Measurements from ENCODE around the gene EFHC1. TPM values are rescaled to one million over a fixed set of nuclear protein-coding genes. Genes with fewer than 3 reads are reported as not detected.
"Not testable (repeated sequence)": the region's sequence is repeated elsewhere in the genome, so short reads cannot be mapped to it uniquely, and the experiment has no call there.

The EFHC1 gene
- total and polyA plus RNA-seq, 3 donors from 2014 or later, result 41.8 to 133 (median 62.9) TPM

DNA sequence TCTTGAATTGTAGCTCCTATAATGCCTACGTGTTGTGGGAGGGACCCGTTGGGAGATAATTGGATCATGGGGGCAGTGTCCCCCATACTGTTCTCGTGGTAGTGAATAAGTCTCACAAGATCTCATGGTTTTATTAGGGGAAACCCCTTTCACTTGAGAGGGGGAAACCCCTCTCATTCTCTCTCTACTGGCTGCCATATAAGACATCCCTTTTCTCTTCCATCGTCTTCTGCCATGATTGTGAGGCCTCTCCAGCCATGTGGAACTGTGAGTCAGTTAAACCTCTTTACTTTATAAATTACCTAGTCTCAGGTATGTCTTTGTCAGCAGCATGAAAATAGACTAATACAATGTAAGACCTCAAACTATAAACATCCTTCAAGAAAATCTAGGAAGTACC lies 35.1 kb upstream of the EFHC1 start:
- Histone ChIP-seq H3K27me3 (no peaks in the 10 kb centered on the region), H3K4me1 (peaks cover 4% of the 10 kb centered on the region), H3K9me3 (no peaks in the 10 kb centered on the region), H3K27ac (no peak overlapping the region), H3K36me3 (ENCODE audit: low read depth, missing control alignments) (no peaks in the 10 kb centered on the region), H3K4me3 (no peak overlapping the region)
- intact Hi-C loops (cut with DNase I; ENCODE audit: low total_unique reads), result no loop called here
- 90 to 94% methylated on average over 4 of the region's 4 CpGs for WGBS, 2 donors
- no peak for DNase-seq
- no peak for TF ChIP-seq POLR2A (IDR thresholded peaks at IDR 0.05)
- TF ChIP-seq, protein P1, sequence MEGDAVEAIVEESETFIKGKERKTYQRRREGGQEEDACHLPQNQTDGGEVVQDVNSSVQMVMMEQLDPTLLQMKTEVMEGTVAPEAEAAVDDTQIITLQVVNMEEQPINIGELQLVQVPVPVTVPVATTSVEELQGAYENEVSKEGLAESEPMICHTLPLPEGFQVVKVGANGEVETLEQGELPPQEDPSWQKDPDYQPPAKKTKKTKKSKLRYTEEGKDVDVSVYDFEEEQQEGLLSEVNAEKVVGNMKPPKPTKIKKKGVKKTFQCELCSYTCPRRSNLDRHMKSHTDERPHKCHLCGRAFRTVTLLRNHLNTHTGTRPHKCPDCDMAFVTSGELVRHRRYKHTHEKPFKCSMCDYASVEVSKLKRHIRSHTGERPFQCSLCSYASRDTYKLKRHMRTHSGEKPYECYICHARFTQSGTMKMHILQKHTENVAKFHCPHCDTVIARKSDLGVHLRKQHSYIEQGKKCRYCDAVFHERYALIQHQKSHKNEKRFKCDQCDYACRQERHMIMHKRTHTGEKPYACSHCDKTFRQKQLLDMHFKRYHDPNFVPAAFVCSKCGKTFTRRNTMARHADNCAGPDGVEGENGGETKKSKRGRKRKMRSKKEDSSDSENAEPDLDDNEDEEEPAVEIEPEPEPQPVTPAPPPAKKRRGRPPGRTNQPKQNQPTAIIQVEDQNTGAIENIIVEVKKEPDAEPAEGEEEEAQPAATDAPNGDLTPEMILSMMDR (IDR thresholded peaks at IDR 0.05), result no peak

GRCh38 chr6:52388119-52388518 lies 32.0 kb upstream of the EFHC1 start:
- DNase-seq; H3K27me3 ChIP-seq; H3K27ac ChIP-seq; H3K9me3 ChIP-seq; H3K4me3 ChIP-seq; H3K36me3 ChIP-seq (ENCODE audit: low read depth, missing control alignments); intact Hi-C loops (cut with DNase I; ENCODE audit: low total_unique reads): not testable (repeated sequence)
- WGBS, 2 donors, result 75% methylated on average over 4 of the region's 4 CpGs
- peaks cover 10% of the 10 kb centered on the region for H3K4me1 ChIP-seq

DNA sequence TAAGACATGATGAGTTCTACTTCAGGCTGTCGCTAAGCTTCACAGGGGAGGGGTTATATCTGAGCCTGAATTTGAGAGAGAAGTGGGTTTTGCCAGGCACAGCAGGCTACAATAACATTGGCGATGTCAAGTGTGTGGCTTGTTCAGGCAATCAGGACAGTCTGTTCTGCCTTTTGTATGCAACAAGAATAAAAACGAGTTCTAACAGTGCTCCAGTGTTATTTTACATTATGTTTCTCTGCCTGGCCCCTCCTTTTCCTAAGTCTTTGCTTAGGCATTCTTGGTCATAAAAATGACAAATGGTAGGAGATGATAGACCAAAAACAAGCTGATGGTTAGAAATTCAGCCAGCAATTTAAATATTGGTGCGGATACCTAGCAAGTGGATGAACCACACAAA lies 31.4 kb upstream of the EFHC1 start:
- no peaks in the 10 kb centered on the region for H3K36me3 ChIP-seq (ENCODE audit: low read depth, missing control alignments)
- no peak overlapping the region for H3K27ac ChIP-seq
- DNase-seq, result no peak
- no peaks in the 10 kb centered on the region for H3K27me3 ChIP-seq
- intact Hi-C loops (cut with DNase I; ENCODE audit: low total_unique reads), result no loop called here
- H3K4me1 ChIP-seq, result peaks cover 10% of the 10 kb centered on the region
- H3K9me3 ChIP-seq, result no peaks in the 10 kb centered on the region
- WGBS, 2 donors, result 65 to 67% methylated on average over 4 of the region's 4 CpGs
- no peak for TF ChIP-seq POLR2A (IDR thresholded peaks at IDR 0.05)
- TF ChIP-seq, protein P1 (IDR thresholded peaks at IDR 0.05), result no peak
- no peak overlapping the region for H3K4me3 ChIP-seq

DNA sequence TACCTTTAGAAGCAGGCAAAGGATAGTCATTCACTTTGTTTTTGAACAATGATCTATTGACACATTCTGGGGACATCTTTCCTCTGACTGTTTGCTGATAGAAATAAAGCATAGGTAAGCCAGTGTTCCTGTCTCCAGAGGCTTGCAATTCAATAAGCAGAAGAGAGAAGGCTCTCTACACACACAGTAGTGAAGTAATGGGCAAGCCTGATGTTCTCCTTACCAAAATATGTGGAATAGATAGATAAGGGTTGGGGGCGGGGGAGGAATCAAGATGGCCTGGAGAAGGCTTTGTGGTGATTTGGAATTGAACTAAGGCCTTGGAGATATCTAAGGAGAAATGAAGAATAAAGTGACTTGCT lies 30.9 kb upstream of the EFHC1 start:
- WGBS, 2 donors, result 88 to 89% methylated on average over 1 of the region's 1 CpG
- TF ChIP-seq POLR2A (IDR thresholded peaks at IDR 0.05), result no peak
- TF ChIP-seq, protein P1 (IDR thresholded peaks at IDR 0.05), result no peak
- no peaks in the 10 kb centered on the region for H3K36me3 ChIP-seq (ENCODE audit: low read depth, missing control alignments)
- no peak for DNase-seq
- intact Hi-C loops (cut with DNase I; ENCODE audit: low total_unique reads), result no loop called here
- H3K27me3 ChIP-seq, result no peaks in the 10 kb centered on the region
- no peak overlapping the region for H3K4me3 ChIP-seq
- peaks cover 10% of the 10 kb centered on the region for H3K4me1 ChIP-seq
- H3K9me3 ChIP-seq, result no peaks in the 10 kb centered on the region
- H3K27ac ChIP-seq, result no peak overlapping the region

- 40% methylated on average over 8 of the region's 8 CpGs for WGBS, 2 donors
- H3K27ac ChIP-seq, result no peak overlapping the region
These were observed 30.3 kb upstream of the EFHC1 start for GRCh38 chr6:52389626-52390360.

More at GRCh38 chr6:52389626-52390360, 30.3 kb upstream of the EFHC1 start:
- H3K27me3 ChIP-seq, result no peaks in the 10 kb centered on the region
- no peak overlapping the region for H3K4me3 ChIP-seq
- peaks cover 10% of the 10 kb centered on the region for H3K4me1 ChIP-seq
- DNase-seq, result peak; percentile 30
- no peak for TF ChIP-seq POLR2A (IDR thresholded peaks at IDR 0.05)
- TF ChIP-seq, protein P1 (IDR thresholded peaks at IDR 0.05), result no peak
- intact Hi-C loops (cut with DNase I; ENCODE audit: low total_unique reads), result loop anchor here (10.0 kb wide), 1 partner anchor 105 kb away; the partner anchor contains the start of gene MCM3
- no peaks in the 10 kb centered on the region for H3K9me3 ChIP-seq
- H3K36me3 ChIP-seq (ENCODE audit: low read depth, missing control alignments), result no peaks in the 10 kb centered on the region
